ENCODE data around the gene FBXO42.

GRCh38 chr1:16196874-16197273 is 155.4 kb downstream of the FBXO42 start:
- no peak for TF ChIP-seq GATA2 (IDR thresholded peaks at IDR 0.05; ENCODE audit: low read depth, low read length)
- TF ChIP-seq GATA3 (IDR thresholded peaks at IDR 0.05; ENCODE audit: low read depth, low read length): no peak
